ENCODE data around the gene LIN7B.

GRCh38 chr19:49160450-49161189, 46.5 kb downstream of the LIN7B start:
- TF ChIP-seq GATA2 (IDR thresholded peaks at IDR 0.05; ENCODE audit: low read depth, low read length) (no peak), GATA3 (IDR thresholded peaks at IDR 0.05; ENCODE audit: low read depth, low read length) (no peak)
